ENCODE measurements around the gene CHRM5.

GRCh38 chr15:33987444-33987843 lies 19.1 kb downstream of the CHRM5 start:
- no peak for TF ChIP-seq CTCF (IDR thresholded peaks at IDR 0.05)
- no peak for TF ChIP-seq REST (IDR thresholded peaks at IDR 0.05; ENCODE audit: insufficient read depth in 1 of 2, low read depth in 2 of 2, low read length in 1 of 2)
- no peak for TF ChIP-seq POLR2AphosphoS5 (IDR thresholded peaks at IDR 0.05; ENCODE audit: low read depth, low read length)
- no peak for TF ChIP-seq SIN3A (IDR thresholded peaks at IDR 0.05; ENCODE audit: borderline replicate concordance, insufficient read depth, low read depth, low read length)
- TF ChIP-seq TCF7L2 (IDR thresholded peaks at IDR 0.05; ENCODE audit: low read depth, low read length) = no peak
